Measurements from ENCODE around the gene SEMA3A.
"Not testable (repeated sequence)": the region's sequence is repeated elsewhere in the genome, so short reads cannot be mapped to it uniquely, and the experiment has no call there.

The SEMA3A gene

DNA sequence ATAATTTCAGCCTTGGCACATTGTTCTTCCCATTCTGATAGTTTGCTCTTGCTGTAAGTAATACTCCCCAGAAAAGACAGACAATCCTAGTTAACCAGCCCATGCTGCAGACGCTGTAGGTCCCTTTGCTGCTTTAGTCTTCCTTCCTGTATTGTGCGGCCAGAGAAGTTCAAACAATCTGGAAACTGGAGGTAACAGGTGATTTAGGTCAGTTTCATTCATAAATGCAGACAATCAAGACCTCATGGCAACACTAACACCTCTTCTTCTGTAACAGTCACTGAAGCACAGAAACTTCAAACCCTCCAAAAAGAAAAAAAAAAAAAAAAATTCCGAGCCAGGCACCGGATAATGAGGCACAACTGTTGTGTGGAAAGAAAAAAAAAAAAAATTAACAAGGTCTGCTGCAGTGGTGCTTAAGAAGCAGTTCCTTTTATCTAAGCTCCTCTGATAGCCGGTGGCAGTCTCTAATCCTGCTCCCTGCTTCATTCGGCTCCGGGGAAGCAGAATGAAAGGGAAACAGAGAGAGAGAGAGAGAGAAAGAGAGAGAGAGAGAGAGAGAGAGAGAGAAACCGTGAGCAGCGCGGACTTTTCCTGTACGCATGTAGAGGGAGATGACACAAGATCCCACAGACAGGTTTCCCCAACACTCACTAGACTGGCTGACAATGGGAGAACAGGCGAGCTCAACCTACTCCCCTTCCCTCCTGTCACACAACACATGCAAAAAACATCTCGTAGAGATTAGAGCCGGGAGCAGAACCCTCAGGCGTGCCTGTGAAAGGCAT lies at the start of gene SEMA3A:
SEMA3A (minus strand) TSS at position 306 of the 788 bp plus-strand sequence; CDS start at position 103, 203 bp downstream.
- DNase-seq, result no peak

DNA sequence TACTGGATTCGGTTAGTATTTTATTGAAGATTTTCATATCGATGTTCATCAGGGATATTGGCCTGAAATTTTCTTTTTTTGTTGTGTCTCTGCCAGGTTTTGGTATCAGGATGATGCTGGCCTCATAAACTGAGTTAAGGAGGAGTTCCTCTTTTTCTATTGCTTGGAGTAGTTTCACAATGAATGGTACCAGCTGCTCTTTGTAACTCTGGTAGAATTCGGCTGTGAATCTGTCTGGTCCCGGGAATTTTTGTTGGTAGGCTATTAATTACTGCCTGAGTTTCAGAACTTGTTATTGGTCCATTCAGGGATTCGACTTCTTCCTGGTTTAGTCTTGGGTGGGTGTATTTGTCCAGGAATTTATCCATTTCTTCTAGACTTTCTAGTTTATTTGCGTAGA lies 48.4 kb upstream of the SEMA3A start:
- DNase-seq, result not testable (repeated sequence)

DNA sequence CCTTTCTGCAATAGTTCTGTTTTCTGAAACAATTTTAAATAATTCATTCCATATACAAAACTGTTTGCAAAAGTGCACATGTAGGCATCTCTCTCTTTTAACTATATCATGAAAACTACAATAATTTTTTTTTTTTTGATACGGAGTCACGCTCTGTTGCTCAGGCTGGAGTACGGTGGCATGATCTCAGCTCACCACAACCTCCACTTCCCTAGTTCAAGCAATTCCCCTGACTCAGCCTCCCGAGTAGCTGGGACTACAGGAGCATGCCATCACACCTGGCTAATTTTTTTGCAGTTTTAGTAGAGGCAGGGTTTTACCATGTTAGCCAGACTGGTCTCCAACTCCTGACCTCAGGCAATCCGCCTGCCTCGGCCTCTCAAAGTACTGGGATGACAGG lies 44.0 kb upstream of the SEMA3A start:
- no peak for DNase-seq

DNA sequence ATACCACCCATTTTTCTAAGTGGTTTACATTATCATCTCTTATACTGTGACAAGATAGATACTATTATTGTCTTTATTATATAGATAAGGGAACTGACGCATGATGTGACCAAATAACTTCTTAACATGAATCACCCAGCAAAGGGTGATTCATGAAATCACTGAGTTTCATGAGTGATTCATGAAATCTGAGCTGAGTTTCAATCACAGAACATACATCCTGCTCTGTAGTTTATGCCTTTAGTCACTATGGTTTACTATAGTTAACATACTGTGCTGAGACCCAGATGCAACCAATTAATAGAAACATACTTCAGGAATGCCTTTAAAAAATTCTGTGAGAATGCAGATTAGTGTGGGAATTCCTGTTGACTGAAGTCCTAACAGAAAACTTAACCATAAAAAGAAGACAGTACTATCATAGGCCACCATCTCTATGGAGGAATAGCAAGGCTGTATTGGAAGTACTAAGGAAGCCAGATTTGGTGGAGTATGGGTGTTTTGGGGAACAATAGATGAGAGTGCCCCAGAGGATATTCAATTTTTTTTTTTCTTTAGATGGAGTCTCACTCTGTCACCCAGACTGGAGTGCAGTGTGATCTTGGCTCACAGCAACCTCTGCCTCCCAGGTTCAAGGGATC lies 43.1 kb upstream of the SEMA3A start:
- DNase-seq, result no peak

DNA sequence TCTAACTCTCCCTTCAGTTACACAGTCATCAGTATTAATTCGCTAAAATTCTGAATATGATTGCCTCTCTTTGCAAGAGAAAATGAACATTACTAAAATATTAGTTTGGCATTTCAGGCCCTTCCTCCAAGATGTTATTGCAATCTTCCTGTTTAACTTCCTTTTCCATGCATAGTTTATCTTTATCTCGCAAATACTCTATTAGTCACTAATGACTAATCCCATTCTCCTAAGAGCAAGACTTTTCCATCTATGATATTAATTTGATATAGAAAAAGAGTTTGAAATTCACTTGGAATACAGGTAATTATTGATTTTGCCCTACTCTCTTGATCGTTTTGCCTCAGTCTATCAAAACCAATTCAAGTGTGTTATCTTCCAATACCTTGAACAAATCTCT lies 41.8 kb upstream of the SEMA3A start:
- DNase-seq, result no peak

DNA sequence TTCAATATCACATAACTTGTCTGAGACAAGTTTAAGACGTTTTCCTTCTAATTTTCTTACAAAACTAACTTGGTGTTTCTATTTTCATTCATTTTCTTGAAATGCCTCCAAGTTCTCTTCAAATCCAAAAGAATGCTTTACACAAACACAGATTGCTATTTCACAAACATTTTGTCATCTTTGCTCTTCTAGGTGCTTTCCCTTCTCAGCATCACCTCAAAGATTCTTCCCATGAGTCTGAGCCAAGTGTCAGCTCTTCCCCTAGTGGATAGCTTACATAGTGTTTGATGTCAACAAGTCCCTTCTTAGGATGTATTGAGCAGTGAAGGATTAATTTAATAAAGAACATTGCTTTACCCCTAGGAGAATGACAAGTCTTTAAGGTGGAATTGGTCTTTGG lies 38.1 kb upstream of the SEMA3A start:
- DNase-seq, result no peak

DNA sequence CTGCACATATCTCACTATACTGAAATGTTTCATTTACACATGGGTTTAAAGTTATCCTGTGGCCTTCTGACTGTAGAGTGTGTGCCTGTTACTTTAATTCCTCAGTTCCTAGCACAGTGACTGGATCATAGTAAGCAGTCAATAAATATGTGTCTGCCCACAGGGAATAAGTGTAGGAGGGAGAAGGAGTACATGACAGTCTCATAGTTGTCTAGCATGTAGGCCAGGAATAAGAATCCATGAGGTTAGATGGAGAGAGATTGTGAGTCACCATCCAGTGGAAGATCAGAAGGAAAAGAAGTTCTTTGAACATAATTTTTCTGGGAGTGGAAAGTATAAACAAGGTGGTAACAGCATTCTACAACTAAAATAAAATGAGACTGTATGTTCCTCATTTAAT lies 36.6 kb upstream of the SEMA3A start:
- DNase-seq, result no peak

DNA sequence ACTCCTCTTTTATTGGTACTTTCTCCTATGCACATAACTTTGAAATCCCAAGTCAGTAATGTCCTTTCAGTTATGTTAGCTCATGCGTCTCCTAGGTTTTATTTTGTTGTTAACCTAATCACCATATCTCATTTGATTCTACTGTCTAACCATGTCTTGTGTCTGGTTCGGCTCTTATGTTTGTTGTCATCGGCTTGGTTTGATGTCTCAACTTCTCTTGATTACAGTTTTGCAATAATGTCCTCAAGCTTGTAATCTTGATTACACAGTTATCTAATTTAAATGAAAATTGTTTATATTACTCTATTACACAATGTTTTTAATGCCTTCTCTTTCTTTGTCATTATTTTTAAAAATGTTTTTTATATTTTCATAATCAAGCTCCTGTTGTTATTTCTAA lies 35.9 kb upstream of the SEMA3A start:
- DNase-seq, result no peak

DNA sequence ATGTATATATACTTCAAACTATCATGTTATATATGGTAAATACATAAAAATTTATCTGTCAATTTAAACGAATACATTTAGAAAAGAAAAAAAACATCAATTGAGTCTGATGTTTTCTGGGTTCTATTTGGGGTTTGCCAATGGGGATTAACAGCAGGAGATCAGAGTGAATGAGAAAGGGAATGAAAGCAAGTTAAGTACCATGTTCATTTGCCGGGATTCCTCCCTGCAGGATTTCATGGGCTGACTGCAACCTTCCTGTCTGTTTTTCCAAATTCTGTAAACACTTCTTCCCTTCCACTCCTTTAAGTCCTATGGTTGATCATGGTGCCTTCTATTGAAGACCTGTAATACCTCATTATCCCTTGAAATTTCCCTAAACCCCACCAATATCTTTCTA lies 33.9 kb upstream of the SEMA3A start:
- DNase-seq, result no peak

DNA sequence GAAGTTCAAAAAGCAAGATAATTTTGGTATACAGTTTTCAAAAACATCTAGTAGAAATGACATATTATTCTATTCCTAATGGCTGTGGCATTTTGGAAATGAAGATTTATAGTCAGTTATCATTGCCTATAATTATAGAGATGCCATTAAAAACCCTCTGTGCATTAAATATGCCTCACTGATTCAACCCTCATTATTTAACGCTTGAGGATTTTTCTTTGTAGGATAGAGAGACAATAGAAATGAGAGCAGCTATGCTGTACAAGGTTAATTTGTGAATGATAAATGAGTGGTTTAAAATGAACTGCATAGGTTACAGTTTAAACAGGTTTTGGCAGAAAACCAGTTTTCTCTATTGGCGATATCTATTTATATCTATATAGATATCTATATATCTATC lies 32.2 kb upstream of the SEMA3A start:
- DNase-seq, result no peak

DNA sequence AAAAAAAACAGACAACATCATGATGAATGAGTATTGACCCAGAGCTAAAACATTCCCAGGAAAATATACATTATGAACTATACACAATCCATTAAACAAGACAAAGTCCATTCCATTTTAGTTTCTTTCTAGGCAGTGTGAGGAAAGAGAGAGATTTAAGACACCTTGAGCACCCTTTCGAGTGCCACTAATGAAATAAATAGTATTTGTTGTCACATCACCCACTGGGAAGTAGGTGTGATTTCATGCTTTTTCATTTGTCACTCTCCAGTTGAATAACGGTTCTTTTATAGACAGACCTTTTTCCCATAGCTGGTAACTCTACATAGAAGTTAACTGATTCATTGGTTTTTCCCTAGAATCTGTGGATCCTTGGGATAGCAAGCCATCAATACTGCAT lies 29.9 kb upstream of the SEMA3A start:
- no peak for DNase-seq

DNA sequence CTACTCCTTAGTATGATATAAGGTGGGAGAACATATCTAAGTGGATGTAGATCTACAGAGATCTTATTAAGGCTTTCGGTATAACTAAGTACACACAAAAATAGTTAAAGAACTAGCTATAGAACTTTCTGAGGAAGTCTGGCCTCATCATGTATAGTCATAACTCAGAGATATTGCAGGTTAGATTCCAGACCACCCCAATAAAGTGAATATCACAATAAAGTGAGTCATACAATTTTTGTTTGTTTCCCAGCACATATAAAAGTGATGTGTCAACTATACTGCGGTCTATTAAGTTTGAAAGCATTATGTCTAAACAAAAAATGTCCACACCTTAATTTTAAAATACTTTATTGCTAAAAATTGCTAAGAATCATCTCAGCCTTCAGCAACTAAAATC lies 24.7 kb upstream of the SEMA3A start:
- DNase-seq, result no peak

DNA sequence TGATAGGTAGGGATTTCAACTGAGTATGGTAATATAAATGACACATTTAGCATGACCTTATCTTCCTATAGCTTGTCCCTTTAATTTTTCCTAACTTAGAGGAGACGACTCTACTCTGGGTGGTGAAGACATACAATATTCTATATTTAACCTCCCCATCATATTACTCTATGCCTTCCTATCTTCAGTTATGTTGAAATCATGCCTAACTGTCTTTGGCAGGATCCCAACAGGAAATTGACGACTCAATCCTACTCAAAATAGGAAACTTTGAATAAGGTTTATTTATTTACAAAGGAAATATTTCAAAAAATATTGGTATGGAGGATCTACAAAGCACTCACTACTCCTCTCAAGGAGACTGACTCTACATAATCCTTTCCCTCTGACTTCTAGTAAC lies 24.1 kb upstream of the SEMA3A start:
- no peak for DNase-seq

DNA sequence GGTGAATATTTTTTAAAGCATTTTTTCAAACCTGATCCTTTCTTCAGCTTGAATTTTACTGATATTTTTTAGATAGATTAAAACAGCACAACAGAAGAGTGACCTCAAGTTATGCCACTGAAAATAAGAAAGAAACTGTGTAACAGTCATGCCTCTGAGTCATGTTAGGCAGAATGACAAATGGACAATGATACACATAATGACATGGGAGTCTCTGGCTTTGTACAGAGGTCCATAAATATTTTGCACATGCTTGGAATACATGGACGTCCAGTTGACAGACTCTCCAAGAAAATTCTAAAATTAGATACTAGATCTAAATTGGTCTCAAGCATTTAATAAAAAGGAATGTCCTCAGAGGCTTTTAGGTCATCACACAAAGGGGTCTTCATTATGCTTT lies 21.9 kb upstream of the SEMA3A start:
- DNase-seq, result no peak

DNA sequence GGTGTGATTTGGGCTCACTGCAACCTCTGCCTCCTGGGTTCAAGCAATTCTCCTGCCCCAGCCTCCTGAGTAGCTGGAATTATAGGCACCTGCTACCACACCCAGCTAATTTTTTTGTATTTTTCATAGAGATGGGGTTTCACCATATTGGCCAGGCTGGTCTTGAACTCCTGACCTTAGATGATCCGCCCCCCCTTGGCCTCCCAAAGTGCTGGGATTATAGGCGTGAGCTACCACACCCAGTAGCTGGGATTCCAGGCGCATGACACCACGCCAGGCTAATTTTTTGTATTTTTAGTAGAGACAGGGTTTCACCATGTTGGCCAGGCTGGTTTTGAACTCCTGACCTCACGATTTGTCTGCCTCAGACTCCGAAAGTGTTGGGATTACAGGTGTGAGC lies 20.2 kb upstream of the SEMA3A start:
- DNase-seq, result not testable (repeated sequence)

DNA sequence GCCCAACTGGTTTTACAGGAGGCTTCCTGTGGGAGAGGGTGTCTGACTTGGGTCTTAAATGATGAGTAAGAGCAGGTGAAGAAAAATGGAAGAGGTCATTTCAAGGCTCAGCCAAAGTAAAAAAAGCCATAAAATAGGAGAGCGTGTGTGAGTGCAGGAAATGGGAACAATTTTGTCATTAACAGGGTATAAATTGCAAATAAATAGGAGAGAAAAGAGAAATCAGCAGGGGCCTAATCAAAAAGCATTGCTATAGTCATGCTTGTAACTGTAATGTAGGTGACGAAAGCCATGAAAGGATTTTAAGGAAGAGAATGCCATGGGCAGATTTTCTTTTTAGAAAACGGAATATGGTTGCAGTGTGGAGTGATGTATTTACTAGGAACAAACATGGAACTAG lies 15.7 kb upstream of the SEMA3A start:
- no peak for DNase-seq

DNA sequence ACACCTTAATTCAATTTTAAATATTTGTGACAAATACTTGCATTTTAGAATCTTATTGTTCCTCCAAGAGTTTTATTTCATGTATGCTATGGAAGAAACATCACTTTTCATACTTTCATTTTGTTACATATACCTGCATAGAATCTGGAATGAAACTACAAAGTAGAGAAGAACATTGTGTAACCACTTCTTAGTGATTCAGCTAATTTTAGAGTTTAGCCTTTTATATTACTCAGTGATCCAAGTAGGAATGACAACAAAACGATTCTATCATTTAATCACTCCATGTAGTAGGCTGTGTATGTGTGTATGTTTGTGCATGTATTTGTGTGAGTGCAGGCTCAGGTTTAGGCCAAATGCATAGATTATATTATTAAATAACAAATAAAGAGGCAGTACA lies 14.4 kb upstream of the SEMA3A start:
- DNase-seq, result no peak

DNA sequence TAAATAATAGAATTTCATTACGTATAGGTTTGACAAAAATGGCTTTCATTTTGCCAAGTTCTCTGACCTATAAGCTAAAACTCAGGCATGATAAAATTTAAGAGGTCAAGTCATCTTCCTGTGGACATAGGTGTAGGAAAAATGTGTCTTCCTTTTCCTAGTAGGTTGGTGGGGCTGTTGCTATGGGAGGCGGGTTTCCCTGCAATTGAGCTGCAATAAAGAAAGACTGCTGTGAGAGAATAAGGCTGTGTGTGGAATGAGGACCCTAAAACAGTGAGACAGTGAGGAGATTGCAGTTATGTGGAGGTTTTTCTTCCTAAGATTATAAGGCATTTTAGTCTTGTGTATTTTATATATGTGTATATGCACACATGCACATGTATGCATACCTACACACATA lies 13.0 kb upstream of the SEMA3A start:
- DNase-seq, result no peak

DNA sequence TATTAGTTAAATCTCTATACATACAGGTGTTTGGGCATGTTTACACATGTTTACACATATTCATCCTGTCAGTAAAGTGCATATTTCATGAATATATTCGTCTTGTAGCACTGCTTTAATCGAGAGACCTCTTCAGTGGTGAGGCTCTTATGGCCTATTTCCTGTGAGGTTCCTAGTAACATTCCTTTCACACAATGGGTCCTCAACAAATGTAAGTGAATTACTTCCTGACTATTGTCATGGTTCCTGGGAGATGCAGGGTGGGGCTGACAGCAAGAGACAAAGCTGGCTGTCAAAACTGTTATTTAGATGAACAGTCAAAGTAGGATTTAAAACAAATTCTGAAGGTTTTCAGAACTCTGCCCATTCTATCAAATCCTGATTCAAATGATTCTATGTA lies 12.4 kb upstream of the SEMA3A start:
- no peak for DNase-seq

DNA sequence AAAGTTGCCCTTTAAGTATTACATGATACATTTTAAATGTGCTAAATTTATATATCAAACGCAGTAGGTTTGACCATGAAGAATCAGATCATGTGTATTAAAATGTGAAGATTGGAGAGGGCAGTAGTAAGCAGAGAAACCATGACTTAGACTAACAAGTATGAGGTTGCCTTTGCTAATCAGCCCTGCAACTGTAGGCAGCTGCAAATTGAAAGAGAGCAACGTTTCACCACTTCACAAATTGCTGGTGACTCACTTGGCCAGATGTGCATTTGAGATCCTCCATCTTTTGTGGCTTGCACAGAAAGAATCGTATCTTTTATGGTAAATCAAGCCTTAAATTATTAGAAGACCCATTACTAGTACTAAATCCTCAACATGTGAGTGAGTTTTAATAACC lies 10.1 kb upstream of the SEMA3A start:
- no peak for DNase-seq

DNA sequence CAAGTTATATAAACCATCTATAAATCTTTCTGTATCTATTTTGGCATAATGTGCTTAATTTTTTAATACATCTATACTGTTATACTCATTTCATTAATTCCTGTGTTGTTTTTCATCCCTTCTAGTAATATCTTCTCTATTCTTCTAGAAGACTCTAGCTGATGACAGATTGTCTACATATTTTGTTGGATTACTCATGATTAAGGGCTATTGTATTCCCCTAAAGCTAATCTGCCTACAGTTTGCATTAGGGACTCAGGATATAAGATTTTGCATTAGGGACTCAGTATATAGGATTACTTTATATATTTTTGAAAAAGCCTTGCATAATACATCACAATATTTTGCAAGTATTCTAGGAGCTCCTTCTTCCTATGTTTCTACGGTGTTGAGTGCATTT lies 8.3 kb upstream of the SEMA3A start:
- no peak for DNase-seq

DNA sequence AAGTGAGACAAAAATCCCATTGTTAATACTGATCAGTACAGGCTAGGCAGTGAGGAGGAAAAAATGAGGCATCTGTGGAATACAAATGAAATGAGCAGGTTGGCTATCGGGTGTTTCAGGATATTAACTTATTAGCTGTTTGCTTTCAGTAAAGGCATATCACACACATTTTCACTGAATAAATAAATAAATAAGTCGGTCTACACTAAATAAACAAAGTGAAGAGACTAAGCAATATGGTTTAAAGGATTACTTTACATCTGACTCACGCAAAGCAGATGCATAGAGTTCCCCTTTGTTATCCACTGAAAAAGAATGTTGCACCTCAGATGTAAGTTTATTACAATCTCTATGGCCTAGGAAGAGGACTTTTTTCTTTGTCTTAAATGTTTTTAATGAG lies 6.3 kb upstream of the SEMA3A start:
- DNase-seq, result no peak

DNA sequence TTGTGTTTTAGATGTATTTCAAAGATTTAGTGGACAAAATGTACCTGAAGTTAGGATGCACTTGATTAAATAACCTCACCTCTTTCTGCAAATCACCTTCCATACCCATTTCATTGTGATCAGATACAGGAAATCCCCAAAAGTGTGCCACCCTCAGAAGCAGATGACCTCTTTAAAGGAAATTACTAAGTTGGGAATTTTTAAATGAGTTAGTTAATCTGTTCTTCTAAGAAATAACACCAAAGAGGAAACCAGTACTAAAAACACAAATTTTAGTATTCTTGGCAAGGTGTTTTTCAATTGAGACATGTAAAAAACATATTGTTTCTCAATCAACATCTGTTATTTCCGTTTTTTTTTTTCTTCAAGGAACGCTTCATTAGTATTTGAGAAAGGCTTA lies 4.6 kb upstream of the SEMA3A start:
- DNase-seq, result no peak

DNA sequence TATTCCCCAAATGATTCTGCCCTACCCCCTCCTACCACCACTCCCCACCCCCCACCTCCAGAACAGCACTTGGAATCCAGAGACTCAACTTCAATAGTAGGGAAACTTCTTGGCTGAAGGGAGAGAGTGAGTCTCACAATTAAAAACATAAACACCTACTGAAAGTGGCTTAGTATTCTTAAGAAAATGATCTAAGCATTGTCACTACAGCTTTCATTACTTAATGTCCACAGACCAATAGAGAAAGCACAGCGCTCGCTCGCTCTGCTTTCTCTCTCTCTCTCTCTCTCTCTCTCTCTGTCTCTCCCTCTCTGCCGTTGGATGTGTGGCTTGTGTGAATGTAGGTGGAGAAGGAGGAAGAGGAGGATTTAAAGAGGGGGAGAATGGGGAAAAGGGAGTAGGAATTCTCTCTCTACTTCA lies 1.5 kb upstream of the SEMA3A start:
- no peak for DNase-seq
